Measurements from ENCODE around the gene PLEKHA1.

DNA sequence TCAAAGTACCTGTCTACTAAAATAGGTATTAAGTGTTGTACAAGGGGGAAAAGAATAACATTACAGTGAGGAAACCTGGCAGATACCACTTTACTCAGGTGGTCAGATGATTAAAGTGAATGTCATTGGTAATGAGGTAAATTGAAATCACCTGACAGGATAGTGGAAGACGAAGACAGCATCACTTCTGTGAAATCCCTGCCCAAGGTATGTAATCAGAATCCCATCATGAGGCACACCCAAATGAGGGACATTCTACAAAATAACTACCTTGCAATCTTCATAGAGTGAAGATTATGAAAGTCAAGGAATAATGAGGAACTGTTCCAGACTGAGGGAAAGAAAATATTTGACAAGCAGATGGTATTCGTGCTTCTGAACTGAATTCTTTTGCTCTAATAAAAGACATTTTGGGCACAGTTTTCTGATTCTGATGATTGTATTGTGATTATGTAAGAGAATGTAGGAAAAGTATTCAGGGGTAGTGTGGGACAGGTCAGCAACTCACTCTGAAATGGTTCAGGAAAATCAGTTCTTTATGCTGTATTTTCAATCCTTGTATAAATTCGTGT, 46.6 kb downstream of the PLEKHA1 start:
- TF ChIP-seq, protein P1, sequence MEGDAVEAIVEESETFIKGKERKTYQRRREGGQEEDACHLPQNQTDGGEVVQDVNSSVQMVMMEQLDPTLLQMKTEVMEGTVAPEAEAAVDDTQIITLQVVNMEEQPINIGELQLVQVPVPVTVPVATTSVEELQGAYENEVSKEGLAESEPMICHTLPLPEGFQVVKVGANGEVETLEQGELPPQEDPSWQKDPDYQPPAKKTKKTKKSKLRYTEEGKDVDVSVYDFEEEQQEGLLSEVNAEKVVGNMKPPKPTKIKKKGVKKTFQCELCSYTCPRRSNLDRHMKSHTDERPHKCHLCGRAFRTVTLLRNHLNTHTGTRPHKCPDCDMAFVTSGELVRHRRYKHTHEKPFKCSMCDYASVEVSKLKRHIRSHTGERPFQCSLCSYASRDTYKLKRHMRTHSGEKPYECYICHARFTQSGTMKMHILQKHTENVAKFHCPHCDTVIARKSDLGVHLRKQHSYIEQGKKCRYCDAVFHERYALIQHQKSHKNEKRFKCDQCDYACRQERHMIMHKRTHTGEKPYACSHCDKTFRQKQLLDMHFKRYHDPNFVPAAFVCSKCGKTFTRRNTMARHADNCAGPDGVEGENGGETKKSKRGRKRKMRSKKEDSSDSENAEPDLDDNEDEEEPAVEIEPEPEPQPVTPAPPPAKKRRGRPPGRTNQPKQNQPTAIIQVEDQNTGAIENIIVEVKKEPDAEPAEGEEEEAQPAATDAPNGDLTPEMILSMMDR (conservative IDR thresholded peaks at IDR 0.05; ENCODE audit: low read length) = no peak
- TF ChIP-seq EZH2phosphoT487 (IDR thresholded peaks at IDR 0.05; ENCODE audit: borderline replicate concordance, low read depth, low read length) = no peak

All from OCI-LY7 (cell line).